AG09309 (cell line): ENCODE results near the gene DNAJC17.

Experiments
- DNase-seq: peaks from one replicate; pipeline ENCODE4 v3.0.0-alpha.2; 2010; ENCODE audit warnings: low read depth
- H3K4me3 ChIP-seq: 2 replicates; pipeline ENCODE4 v1.5.1; 2011; ENCODE audit warnings: mild to moderate bottlenecking, low read depth, low read length, moderate library complexity; ENCODE audit not compliant: control insufficient read depth
- TF ChIP-seq, protein P1 (sequence below): IDR thresholded peaks from 2 replicates; pipeline ENCODE4 v1.5.1; 2011; ENCODE audit warnings: mild to moderate bottlenecking, low read depth, low read length, inconsistent platforms; ENCODE audit not compliant: insufficient read depth, control insufficient read depth; ENCODE audit errors: missing control alignments

The DNAJC17 gene

DNA sequence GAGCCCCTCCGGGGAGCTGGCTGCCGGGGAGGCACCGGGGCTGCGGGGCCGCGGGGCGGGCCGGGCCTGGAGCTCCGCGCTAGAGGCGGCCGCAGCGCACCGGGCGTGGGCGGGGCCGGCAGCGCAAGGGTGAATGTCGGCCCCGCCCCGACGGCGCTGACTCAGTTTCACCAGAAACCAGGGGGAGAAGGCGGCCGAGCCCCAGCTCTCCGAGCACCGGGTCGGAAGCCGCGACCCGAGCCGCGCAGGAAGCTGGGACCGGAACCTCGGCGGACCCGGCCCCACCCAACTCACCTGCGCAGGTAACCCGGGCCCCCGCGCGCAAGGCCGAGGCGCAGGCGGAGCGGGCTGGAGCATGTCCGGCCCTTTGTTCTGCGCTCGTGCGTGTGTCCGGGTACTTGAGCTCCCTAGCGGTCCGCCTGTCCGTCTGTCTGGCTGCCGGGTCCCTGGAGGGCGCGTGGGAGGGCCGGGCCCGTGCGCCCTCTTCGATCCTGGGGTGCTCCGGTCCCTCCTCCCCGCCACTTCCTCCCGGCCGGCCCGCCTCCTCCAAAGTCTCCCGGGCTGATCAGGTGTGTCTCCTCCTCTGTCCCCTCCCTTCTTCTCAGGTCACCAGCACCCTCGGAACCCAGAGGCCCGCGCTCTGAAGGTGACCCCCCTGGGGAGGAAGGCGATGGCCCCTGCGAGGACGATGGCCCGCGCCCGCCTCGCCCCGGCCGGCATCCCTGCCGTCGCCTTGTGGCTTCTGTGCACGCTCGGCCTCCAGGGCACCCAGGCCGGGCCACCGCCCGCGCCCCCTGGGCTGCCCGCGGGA, 36.8 kb upstream of the DNAJC17 start, which contains the start of gene SPINT1:
Gene SPINT1, plus strand, starts transcription at position 164 of the 811 bp plus-strand sequence. Its CDS starts 507 bp downstream, at position 671.
- H3K4me3 ChIP-seq, result peak within 1 kb of the TSS; percentile 31
- DNase-seq, result no peak
- TF ChIP-seq, protein P1, sequence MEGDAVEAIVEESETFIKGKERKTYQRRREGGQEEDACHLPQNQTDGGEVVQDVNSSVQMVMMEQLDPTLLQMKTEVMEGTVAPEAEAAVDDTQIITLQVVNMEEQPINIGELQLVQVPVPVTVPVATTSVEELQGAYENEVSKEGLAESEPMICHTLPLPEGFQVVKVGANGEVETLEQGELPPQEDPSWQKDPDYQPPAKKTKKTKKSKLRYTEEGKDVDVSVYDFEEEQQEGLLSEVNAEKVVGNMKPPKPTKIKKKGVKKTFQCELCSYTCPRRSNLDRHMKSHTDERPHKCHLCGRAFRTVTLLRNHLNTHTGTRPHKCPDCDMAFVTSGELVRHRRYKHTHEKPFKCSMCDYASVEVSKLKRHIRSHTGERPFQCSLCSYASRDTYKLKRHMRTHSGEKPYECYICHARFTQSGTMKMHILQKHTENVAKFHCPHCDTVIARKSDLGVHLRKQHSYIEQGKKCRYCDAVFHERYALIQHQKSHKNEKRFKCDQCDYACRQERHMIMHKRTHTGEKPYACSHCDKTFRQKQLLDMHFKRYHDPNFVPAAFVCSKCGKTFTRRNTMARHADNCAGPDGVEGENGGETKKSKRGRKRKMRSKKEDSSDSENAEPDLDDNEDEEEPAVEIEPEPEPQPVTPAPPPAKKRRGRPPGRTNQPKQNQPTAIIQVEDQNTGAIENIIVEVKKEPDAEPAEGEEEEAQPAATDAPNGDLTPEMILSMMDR, result no peak

DNA sequence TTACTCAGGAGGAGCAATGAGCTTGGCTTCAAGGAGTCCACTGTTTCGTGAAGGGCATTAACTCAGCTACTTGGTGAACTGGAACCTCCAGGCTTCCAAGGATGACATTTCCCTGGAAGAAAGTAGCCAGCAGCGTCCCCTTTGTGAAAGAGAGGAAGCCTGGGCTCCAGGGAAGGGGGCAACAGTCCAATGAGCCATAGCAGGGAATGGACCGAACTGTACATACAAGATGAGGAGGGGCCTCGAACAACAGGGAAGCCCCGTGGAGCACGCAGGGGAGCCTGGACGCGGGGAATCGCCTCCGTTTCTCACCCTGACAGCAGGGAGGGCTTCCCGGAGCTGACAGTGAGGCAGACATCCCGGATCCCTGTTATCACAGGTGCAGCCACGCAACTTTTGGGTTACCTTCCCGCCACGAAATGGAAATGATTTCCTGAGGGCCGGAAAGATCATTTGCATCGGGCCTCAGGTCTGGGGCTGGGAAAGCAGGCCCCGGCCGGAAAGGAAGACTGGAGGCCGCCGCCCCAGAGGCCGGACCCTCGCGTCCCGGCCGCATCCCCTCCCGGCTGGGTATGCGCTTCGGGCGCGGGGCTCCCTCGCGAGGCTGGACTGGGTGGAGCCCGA, 36.1 kb upstream of the DNAJC17 start:
- DNase-seq, result no peak
- no peak overlapping the region for H3K4me3 ChIP-seq
- TF ChIP-seq, protein P1, result no peak

DNA sequence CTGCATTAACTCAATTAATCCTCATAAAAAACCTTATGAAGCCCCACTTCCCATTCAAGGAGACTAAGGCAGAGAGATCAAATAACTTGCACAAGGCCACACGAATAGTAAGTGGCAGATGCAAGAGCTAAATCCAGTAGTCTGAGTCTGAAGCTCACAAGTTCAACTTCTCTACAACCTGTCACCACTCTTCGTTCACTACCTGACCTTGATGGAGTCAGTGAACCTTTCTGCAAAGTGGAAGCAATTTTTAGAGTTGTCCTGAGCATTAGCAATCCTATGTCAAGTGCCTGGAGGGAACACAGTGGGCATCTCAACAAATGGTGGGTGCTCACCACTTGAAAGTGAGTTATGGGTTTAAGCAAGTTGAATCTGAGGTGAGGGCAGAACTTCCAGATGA, 34.5 kb upstream of the DNAJC17 start:
- H3K4me3 ChIP-seq, result no peak overlapping the region
- TF ChIP-seq, protein P1, result no peak
- no peak for DNase-seq

DNA sequence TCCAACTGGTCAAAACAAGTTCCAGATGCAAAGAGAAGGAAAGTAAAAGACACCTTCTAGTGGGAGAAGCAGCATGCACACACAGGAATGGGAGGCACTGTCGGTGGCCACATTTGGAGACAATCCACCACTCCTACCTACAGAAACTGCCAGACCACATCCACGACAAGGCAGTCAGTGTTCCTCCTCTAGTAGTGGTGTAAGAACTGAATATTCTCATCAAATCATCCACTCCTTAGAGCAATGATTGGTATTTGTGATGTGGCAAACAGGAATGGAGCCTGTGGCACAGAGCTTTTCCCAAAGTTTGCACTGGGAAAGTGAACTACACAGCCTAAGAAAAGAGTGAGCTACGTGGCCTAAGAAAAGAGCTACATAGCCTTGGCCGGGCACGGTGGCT, 31.5 kb upstream of the DNAJC17 start:
- TF ChIP-seq, protein P1, result no peak
- DNase-seq, result no peak
- no peak overlapping the region for H3K4me3 ChIP-seq

DNA sequence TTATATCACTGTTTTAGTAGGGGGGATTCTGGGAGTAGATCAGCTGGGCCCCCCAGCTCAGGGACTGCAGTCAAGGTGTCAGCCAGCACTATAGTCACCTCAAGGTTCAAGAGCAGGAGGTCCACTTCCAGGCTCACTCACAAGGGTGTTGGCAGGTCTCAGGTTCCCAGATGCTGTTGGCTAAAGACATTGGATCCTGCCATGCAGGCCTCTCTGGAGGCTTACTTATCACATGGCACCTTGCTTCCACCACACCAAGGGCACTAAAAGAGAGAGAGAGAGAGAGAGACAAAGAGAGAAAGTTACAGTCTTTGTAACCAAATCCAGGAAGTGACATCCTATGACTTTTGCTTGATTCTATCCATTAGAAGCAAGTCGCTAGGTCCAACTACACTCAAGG, 28.7 kb upstream of the DNAJC17 start:
- no peak overlapping the region for H3K4me3 ChIP-seq
- TF ChIP-seq, protein P1, result no peak
- DNase-seq, result no peak

DNA sequence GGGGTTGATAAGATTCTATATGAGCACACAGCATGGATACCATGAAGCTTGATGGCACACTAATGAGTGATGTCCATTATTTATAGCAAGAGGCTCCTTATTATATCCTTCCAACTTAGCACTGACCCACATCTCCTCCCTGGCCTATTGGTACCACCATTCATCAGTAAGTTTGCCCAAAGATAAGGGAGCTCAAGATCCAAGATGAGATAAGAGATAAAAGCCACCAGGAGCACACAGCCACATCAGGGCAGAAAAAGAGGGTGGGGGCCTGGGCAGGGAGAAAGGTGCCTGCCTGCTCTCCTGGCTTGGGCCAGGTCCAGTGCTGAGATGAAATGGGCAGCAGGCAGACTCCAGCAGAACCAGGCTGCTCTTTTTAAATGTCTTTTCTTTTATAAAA, 25.6 kb upstream of the DNAJC17 start:
- DNase-seq, result no peak
- TF ChIP-seq, protein P1, result no peak
- no peak overlapping the region for H3K4me3 ChIP-seq
